AG10803 (cell line): ENCODE data around the gene CHIT1.

Experiments
- DNase-seq: peaks from one replicate; pipeline ENCODE4 v3.0.0; 2010; ENCODE audit warnings: low read depth
- H3K4me3 ChIP-seq: 2 replicates; pipeline ENCODE4 v1.5.1; 2011; ENCODE audit warnings: mild to moderate bottlenecking, low read length, control low read depth
- CTCF ChIP-seq: conservative IDR thresholded peaks from 2 replicates; pipeline ENCODE4 v1.5.1; 2011; ENCODE audit warnings: mild to moderate bottlenecking, low read length, control low read depth, inconsistent platforms

Gene CHIT1

GRCh38 chr1:203185061-203185461 lies 44.4 kb downstream of the CHIT1 start:
- no peak for TF ChIP-seq CTCF
- DNase-seq = no peak

GRCh38 chr1:203184467-203184866 lies 45.0 kb downstream of the CHIT1 start:
- DNase-seq = no peak
- TF ChIP-seq CTCF = no peak
- H3K4me3 ChIP-seq = no peak overlapping the region

More at GRCh38 chr1:203185061-203185461, 44.4 kb downstream of the CHIT1 start:
- H3K4me3 ChIP-seq = no peak overlapping the region

- no peak overlapping the region for H3K4me3 ChIP-seq
- DNase-seq = no peak
- TF ChIP-seq CTCF = no peak
These were observed 45.6 kb downstream of the CHIT1 start for GRCh38 chr1:203183828-203184227.

GRCh38 chr1:203182387-203182953 lies 47.0 kb downstream of the CHIT1 start:
- H3K4me3 ChIP-seq = no peak overlapping the region
- no peak for DNase-seq
- TF ChIP-seq CTCF = no peak

GRCh38 chr1:203181586-203182386 lies 47.7 kb downstream of the CHIT1 start:
- no peak for DNase-seq
- no peak for TF ChIP-seq CTCF
- H3K4me3 ChIP-seq = no peak overlapping the region

GRCh38 chr1:203180611-203181330 lies 48.7 kb downstream of the CHIT1 start:
- no peak for DNase-seq
- no peak for TF ChIP-seq CTCF
- no peak overlapping the region for H3K4me3 ChIP-seq
